ENCODE measurements around the gene SMS.
"Not testable (repeated sequence)": the region's sequence is repeated elsewhere in the genome, so short reads cannot be mapped to it uniquely, and the experiment has no call there.

GRCh38 chrX:21950557-21950956 is 10.0 kb downstream of the SMS start:
- TF ChIP-seq POLR2A, CTCF, POLR2AphosphoS5 (IDR thresholded peaks at IDR 0.05): not testable (repeated sequence)

Data from breast epithelium (tissue), 3 donors.